H1 (cell line): ENCODE measurements around the gene SERPINE3. TPM values are rescaled to one million over a fixed set of nuclear protein-coding genes. Genes with fewer than 3 reads are reported as not detected.

Source experiments
- CTCF ChIA-PET: fragments of 300-600 bp; sonication (Branson Sonifier 250); formaldehyde crosslinking; loops from one replicate; lab custom pipeline; 2021; ENCODE audit not compliant: partially characterized antibody; lab: Charles Lee
- POLR2A ChIA-PET: fragments of 300-600 bp; sonication (Branson Sonifier 250); formaldehyde crosslinking; loops from one replicate; lab custom pipeline; 2021; ENCODE audit warnings: inconsistent platforms; ENCODE audit not compliant: partially characterized antibody; lab: Charles Lee
- DNase-seq, 2 experiments: peaks; one replicate each; pipeline versions ENCODE4 v3.0.0 to v3.0.0-alpha.2; 2010 to 2022; ENCODE audit warnings: low spot score in 2 of 2, low read depth in 1 of 2, mixed read lengths in 1 of 2
- FAIRE-seq: peaks from 2 replicates; lab custom pipeline; 2011; peaks lifted over from hg19 to GRCh38; lab: Jason Lieb, UNC
- H2AFZ ChIP-seq: 2 replicates; pipeline ENCODE4 v1.8.1; 2012; ENCODE audit warnings: low read length, inconsistent platforms
- H2AK5ac ChIP-seq: 2 replicates; pipeline ENCODE4 v1.6.1; 2013; ENCODE audit warnings: low read depth, low read length
- H2BK120ac ChIP-seq: replicated peaks from 2 replicates; pipeline ENCODE3; 2013; ENCODE audit warnings: low read depth, low read length, inconsistent platforms
- H2BK12ac ChIP-seq: 2 replicates; pipeline ENCODE4 v1.6.1; 2013; ENCODE audit warnings: low read depth, low read length
- H2BK15ac ChIP-seq: 2 replicates; pipeline ENCODE4 v1.6.1; 2013; ENCODE audit warnings: low read length
- H2BK20ac ChIP-seq: 2 replicates; pipeline ENCODE4 v1.6.1; 2013; ENCODE audit warnings: low read length
- H2BK5ac ChIP-seq: 2 replicates; pipeline ENCODE4 v1.6.1; 2013; ENCODE audit warnings: low read depth, low read length
- H3K14ac ChIP-seq: 2 replicates; pipeline ENCODE4 v1.6.1; 2013; ENCODE audit warnings: inconsistent platforms; ENCODE audit not compliant: insufficient read length
- H3K18ac ChIP-seq: 2 replicates; pipeline ENCODE4 v1.6.1; 2013; ENCODE audit warnings: low read length; ENCODE audit errors: extremely low read depth
- H3K23ac ChIP-seq: 2 replicates; pipeline ENCODE4 v1.6.1; 2013; ENCODE audit warnings: inconsistent platforms; ENCODE audit not compliant: insufficient read length
- H3K23me2 ChIP-seq: 2 replicates; pipeline ENCODE4 v1.6.1; 2013; ENCODE audit warnings: low read depth, low read length
- H3K27ac ChIP-seq: 2 replicates; pipeline ENCODE4 v1.6.1; 2011; ENCODE audit warnings: low read depth, low read length, inconsistent platforms
- H3K27me3 ChIP-seq, 4 experiments: replicated peaks in 1 of 4; 1 replicate in 1 of 4; 2 replicates in 3 of 4; pipeline versions ENCODE4 v1.6.1 to v1.8.1; 2011 to 2013; ENCODE audit warnings: low read length in 3 of 4, mild to moderate bottlenecking in 3 of 4, inconsistent platforms in 2 of 4, mixed read lengths in 2 of 4, moderate library complexity in 1 of 4; ENCODE audit not compliant: control insufficient read depth in 3 of 4, insufficient read depth in 3 of 4; ENCODE audit errors: extremely low read depth in 1 of 4
- H3K36me3 ChIP-seq, 4 experiments: 2 replicates each; pipeline versions ENCODE4 v1.6.1 to v1.8.1; 2011 to 2013; ENCODE audit warnings: mild to moderate bottlenecking in 4 of 4, low read length in 3 of 4, moderate library complexity in 2 of 4, control low read depth in 1 of 4, inconsistent platforms in 1 of 4; ENCODE audit not compliant: insufficient read depth in 4 of 4, control insufficient read depth in 2 of 4
- H3K4ac ChIP-seq: replicated peaks from 2 replicates; pipeline ENCODE3; 2013; ENCODE audit warnings: low read length, low read depth, mixed read lengths, inconsistent platforms; ENCODE audit not compliant: insufficient read length
- H3K4me1 ChIP-seq, 4 experiments: replicated peaks in 1 of 4; 1 replicate in 1 of 4; 2 replicates in 3 of 4; pipeline versions ENCODE4 v1.6.1 to v1.8.1; 2011 to 2013; ENCODE audit warnings: low read length in 3 of 4, inconsistent platforms in 2 of 4, mixed read lengths in 1 of 4; ENCODE audit not compliant: insufficient read depth in 4 of 4, control insufficient read depth in 3 of 4
- H3K4me2 ChIP-seq, 2 experiments: 2 replicates each; pipeline versions ENCODE4 v1.6.1 to v1.8.1; 2011 to 2013; ENCODE audit warnings: low read depth in 2 of 2, low read length in 2 of 2, control low read depth in 1 of 2, inconsistent platforms in 1 of 2, mild to moderate bottlenecking in 1 of 2; ENCODE audit not compliant: insufficient read depth in 1 of 2
- H3K4me3 ChIP-seq, 4 experiments: fragments of 200-600, 300-600 bp in 1 of 4; sonication (generic), shearing (Covaris generic), sonication (Bioruptor Twin) in 1 of 4; 2 replicates each; pipeline versions ENCODE4 v1.5.1 to v1.8.1; 2011 to 2016; ENCODE audit warnings: low read length in 4 of 4, low read depth in 3 of 4, control low read depth in 2 of 4, inconsistent platforms in 2 of 4, mild to moderate bottlenecking in 2 of 4, mixed read lengths in 1 of 4, moderate library complexity in 1 of 4; ENCODE audit not compliant: insufficient read depth in 2 of 4; ENCODE audit errors: extremely low read depth in 1 of 4
- H3K56ac ChIP-seq: replicated peaks from 2 replicates; pipeline ENCODE3; 2013; ENCODE audit warnings: low read depth, mild to moderate bottlenecking, mixed read lengths, low read length, inconsistent platforms; ENCODE audit not compliant: insufficient read length
- H3K79me1 ChIP-seq: 2 replicates; pipeline ENCODE4 v1.6.1; 2013; ENCODE audit warnings: low read depth, low read length, control low read depth
- H3K79me2 ChIP-seq, 2 experiments: 2 replicates each; pipeline versions ENCODE4 v1.6.1 to v1.8.1; 2012 to 2013; ENCODE audit warnings: low read length in 2 of 2, mild to moderate bottlenecking in 2 of 2, inconsistent platforms in 1 of 2; ENCODE audit not compliant: insufficient read depth in 2 of 2, control insufficient read depth in 1 of 2
- H3K9ac ChIP-seq, 4 experiments: replicated peaks in 1 of 4; 1 replicate in 1 of 4; 2 replicates in 3 of 4; pipeline versions ENCODE4 v1.6.1 to v1.8.1; 2011 to 2013; ENCODE audit warnings: low read depth in 3 of 4, low read length in 3 of 4, control low read depth in 2 of 4, mild to moderate bottlenecking in 2 of 4, moderate library complexity in 2 of 4, inconsistent platforms in 1 of 4; ENCODE audit errors: extremely low read depth in 1 of 4
- H3K9me3 ChIP-seq, 2 experiments: 2 replicates each; pipeline versions ENCODE4 v1.6.1 to v1.8.1; 2012 to 2013; ENCODE audit warnings: mild to moderate bottlenecking in 2 of 2, moderate library complexity in 2 of 2, control low read depth in 1 of 2, inconsistent platforms in 1 of 2, low read depth in 1 of 2, low read length in 1 of 2, mixed read lengths in 1 of 2; ENCODE audit not compliant: insufficient read depth in 2 of 2
- H4K20me1 ChIP-seq, 2 experiments: replicated peaks in 1 of 2; 2 replicates each; pipeline versions ENCODE3 to v1.8.1; 2011 to 2013; ENCODE audit warnings: inconsistent platforms in 2 of 2, low read length in 2 of 2, mild to moderate bottlenecking in 1 of 2; ENCODE audit not compliant: insufficient read depth in 2 of 2, control insufficient read depth in 1 of 2
- H4K5ac ChIP-seq: 2 replicates; pipeline ENCODE4 v1.6.1; 2013; ENCODE audit warnings: low read length, low read depth, mixed read lengths, inconsistent platforms; ENCODE audit not compliant: insufficient read length
- H4K8ac ChIP-seq: 2 replicates; pipeline ENCODE4 v1.8.0; 2013; ENCODE audit warnings: mild to moderate bottlenecking, moderate library complexity, low read length, inconsistent platforms; ENCODE audit not compliant: insufficient read depth; ENCODE audit errors: extremely low read depth
- H4K91ac ChIP-seq: replicated peaks from 2 replicates; pipeline ENCODE3; 2013; ENCODE audit warnings: low read length, mixed read lengths, inconsistent platforms; ENCODE audit not compliant: insufficient read length
- ASH2L ChIP-seq: fragments of 200-600, 300-600 bp; sonication (generic); IDR thresholded peaks from one replicate; pipeline ENCODE4 v1.7.1; 2017; ENCODE audit warnings: low read length
- BACH1 ChIP-seq: IDR thresholded peaks from 2 replicates; pipeline ENCODE4 v1.6.1; 2012; ENCODE audit warnings: low read length, improper control_type of control experiment
- CHD1 ChIP-seq: IDR thresholded peaks from 2 replicates; pipeline ENCODE4 v1.6.1; 2012; ENCODE audit warnings: low read depth, low read length, improper control_type of control experiment
- JUN ChIP-seq: IDR thresholded peaks from 2 replicates; pipeline ENCODE4 v1.6.1; 2011; ENCODE audit warnings: low read depth, mild to moderate bottlenecking, improper control_type of control experiment, low read length
- JUND ChIP-seq: IDR thresholded peaks from 2 replicates; pipeline ENCODE4 v1.6.1; 2011; ENCODE audit warnings: mild to moderate bottlenecking, improper control_type of control experiment, low read length
- KDM4A ChIP-seq: IDR thresholded peaks from one replicate; pipeline ENCODE4 v1.7.1; 2012; ENCODE audit warnings: low read depth, mild to moderate bottlenecking, moderate library complexity, low read length, inconsistent platforms; ENCODE audit not compliant: severe bottlenecking
- PHF8 ChIP-seq: fragments of 200-600 bp; sonication (generic); conservative IDR thresholded peaks from 2 replicates; pipeline ENCODE4 v1.7.1; 2012; ENCODE audit warnings: low read depth, mild to moderate bottlenecking, inconsistent platforms, low read length, moderate library complexity
- RNF2 ChIP-seq: fragments of 200-900, 300-1000 bp; sonication (generic); IDR thresholded peaks from 2 replicates; pipeline ENCODE4 v1.7.1; 2016; ENCODE audit warnings: borderline replicate concordance, low read depth, mild to moderate bottlenecking, antibody characterized with exemption, low read length; ENCODE audit not compliant: poor library complexity, severe bottlenecking; ENCODE audit errors: missing control alignments
- RXRA ChIP-seq: IDR thresholded peaks from 2 replicates; pipeline ENCODE4 v1.6.1; 2011; ENCODE audit warnings: low read depth, mild to moderate bottlenecking, low read length, moderate library complexity; ENCODE audit not compliant: insufficient read depth
- TEAD4 ChIP-seq: IDR thresholded peaks from 2 replicates; pipeline ENCODE4 v1.6.1; 2012; ENCODE audit warnings: low read depth, low read length, inconsistent platforms, mixed read lengths
- WGBS, 2 experiments: shearing (Covaris generic) in 1 of 2; methylation state at CpG; one replicate each; pipeline versions ENCODE4 v1.1.6 to v1.1.7; 2013 to 2015; ENCODE audit warnings: low lambda C conversion rate in 2 of 2, mixed read lengths in 2 of 2, inconsistent platforms in 1 of 2, low coverage in 1 of 2, missing lambda C conversion rate in 1 of 2; ENCODE audit not compliant: insufficient replicate concordance in 2 of 2, insufficient coverage in 1 of 2, insufficient read length in 1 of 2; ENCODE audit errors: extremely low coverage in 1 of 2, missing lambda C conversion rate in 1 of 2; 5-methylcytosine and 5-hydroxymethylcytosine counted together
- polyA plus RNA-seq, 7 experiments: library from polyadenylated mRNA; depleted of rRNA in 3 of 7; stranded (reverse) in 5 of 7; unstranded in 2 of 7; fragments of >200 nt in 5 of 7; fragments of 200-250 nt in 2 of 7; gene quantifications; 1 replicate in 5 of 7; 2 replicates in 1 of 7; 4 replicates in 1 of 7; pipeline versions ENCODE4 v1.2.1 to v1.2.3, GENCODE V29; 2011 to 2013; ENCODE audit warnings: missing spikeins in 2 of 7, mixed read lengths in 2 of 7
- total RNA-seq: library from RNA; stranded (reverse); fragmentation: NEBNext Ultra II Directional; extraction: Animal tissue kit (Norgen Biotek cat#: 25700); gene quantifications from 2 replicates; pipeline ENCODE4 v1.2.1, GENCODE V29; 2021

The SERPINE3 gene
- total and polyA plus RNA-seq, 2 of the 8 experiments (the other 6 are each of a cell fraction or from before 2014, with no cell fraction given): 0.34 to 1.0 TPM

- H4K8ac ChIP-seq: no peak overlapping the region
- H3K4ac ChIP-seq: peak overlapping the region; percentile 76
- TF ChIP-seq BACH1 (no peak), CHD1 (no peak), KDM4A (no peak), ASH2L (no peak), JUN (no peak), TEAD4 (no peak), RNF2 (no peak), PHF8 (no peak), RXRA (no peak), JUND (no peak)
- H4K91ac ChIP-seq: peak overlapping the region; percentile 90
- H3K56ac ChIP-seq: no peak overlapping the region
- no peak overlapping the region for H3K23ac ChIP-seq
- peaks cover 7 to 25% (median 14%) of the 10 kb centered on the region in 4 experiments; a peak in 6 of 7 replicates for H3K4me1 ChIP-seq
- H2BK5ac ChIP-seq: peak overlapping the region; percentile 60; the same call in 1 of the 2 replicates
- peaks cover 0 to 3% of the 10 kb centered on the region in 2 experiments; a peak in 1 of 4 replicates for H3K9me3 ChIP-seq
- no peaks in the 10 kb centered on the region for H3K36me3 ChIP-seq
- H3K14ac ChIP-seq: no peak overlapping the region
- ChIA-PET CTCF (interaction anchor here (0.6 to 5.0 kb wide), 7 partner anchors 13 to 288 kb away, joined by 3 to 23 read pairs (median 3); no protein-coding TSS in a partner anchor), POLR2A (interaction anchor here (0.7 to 0.9 kb wide), 3 partner anchors 11 to 144 kb away, joined by 3 read pairs; partner anchors contain the start of gene INTS6)
- H2BK20ac ChIP-seq: peak overlapping the region; percentile 91; the same call in 1 of the 2 replicates
- no peak overlapping the region; the same call in 1 of the 2 replicates for H2AK5ac ChIP-seq
- H2BK12ac ChIP-seq: peak overlapping the region; percentile 91; the same call in 1 of the 2 replicates
- DNase-seq: no peak
- H4K20me1 ChIP-seq: no peaks in the 10 kb centered on the region
- no peak for FAIRE-seq
- no peak overlapping the region for H2BK15ac ChIP-seq
- H3K27ac ChIP-seq: no peak overlapping the region
- H3K79me2 ChIP-seq: no peaks in the 10 kb centered on the region
- no peak overlapping the region; a peak in 1 of 7 replicates for H3K9ac ChIP-seq
- WGBS, 2 experiments: 83% methylated on average over 6 of the region's 6 CpGs; no CpG with 5 or more reads in 1 of the 2 experiments
- H2BK120ac ChIP-seq: peak overlapping the region; percentile 62
- H3K27me3 ChIP-seq: no peaks in the 10 kb centered on the region
- H3K23me2 ChIP-seq: no peaks in the 10 kb centered on the region
- H3K79me1 ChIP-seq: no peaks in the 10 kb centered on the region
- no peak overlapping the region for H3K4me2 ChIP-seq
- 0 out of 2 replicates have a peak overlapping the region, but pooled peaks have one; percentile 13 for H2AFZ ChIP-seq
- peak overlapping the region; percentile 88 for H3K18ac ChIP-seq
- H4K5ac ChIP-seq: no peak overlapping the region
- no peak overlapping the region for H3K4me3 ChIP-seq
These were observed 30.7 kb upstream of the SERPINE3 start for GRCh38 chr13:51308781-51309180.
